Activated CD8-positive, alpha-beta memory T cell treated with anti-CD3 and anti-CD28 coated beads for 4 hours (primary cell): ENCODE data around the gene C7orf25.

ENCODE experiments used
- DNase-seq, 2 donors: peaks; one replicate each; pipeline ENCODE4 v3.0.0-alpha.2; 2020; ENCODE audit warnings: low read depth in 2 of 2

C7orf25 gene

DNA sequence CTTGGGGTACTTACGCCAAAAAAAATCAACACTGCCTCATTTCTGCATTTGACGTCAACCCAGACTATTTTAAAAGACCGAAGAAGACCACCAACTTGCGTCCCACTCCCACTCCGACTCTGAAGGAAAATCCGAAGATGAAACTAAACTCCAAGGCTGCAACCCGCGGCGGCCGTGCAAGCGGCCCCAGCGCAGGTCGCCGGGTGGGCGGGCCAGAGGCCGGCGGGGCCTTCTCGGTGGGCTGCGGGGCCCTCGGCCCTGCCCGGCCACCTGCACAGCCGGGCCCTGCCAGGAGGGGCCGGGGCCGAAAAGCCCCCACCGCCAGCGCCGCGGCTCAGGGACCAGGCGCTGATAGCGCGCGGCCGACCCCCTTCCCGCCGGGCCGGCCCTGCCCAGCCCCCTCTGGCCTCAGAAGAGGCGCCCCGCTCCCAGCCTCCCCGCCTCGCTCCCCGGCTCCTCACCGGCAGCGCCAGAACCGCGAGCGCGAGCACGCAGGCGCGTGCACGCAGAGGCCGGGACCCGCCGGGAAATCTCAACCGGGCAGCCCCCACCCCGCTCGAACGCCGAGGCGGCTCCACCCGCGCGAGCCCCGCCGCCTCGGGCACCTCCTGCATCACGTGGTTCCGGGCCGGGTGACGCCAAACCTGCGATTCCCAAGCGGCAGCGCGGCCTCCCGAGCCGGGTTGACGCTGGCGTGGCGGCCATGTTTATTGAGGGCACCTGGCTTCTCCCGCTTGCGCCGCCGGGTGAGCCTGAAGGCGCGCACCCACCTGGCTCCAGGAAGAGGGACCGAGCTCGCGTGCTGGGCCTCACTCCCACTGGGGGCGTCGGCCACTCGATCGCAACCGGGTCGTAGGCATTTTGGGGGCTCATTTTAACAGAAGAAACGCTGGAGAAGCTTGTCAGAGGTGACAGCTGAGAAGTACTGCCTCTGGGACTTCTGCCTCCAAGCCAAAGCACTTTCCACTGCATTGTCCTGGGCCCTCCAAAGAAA is at the start of gene C7orf25:
C7orf25 (minus strand) TSS at position 617 of the 994 bp plus-strand sequence. CDS start 1,170 bp downstream, outside the sequence.
- DNase-seq = peak; percentile 90 to 91

DNA sequence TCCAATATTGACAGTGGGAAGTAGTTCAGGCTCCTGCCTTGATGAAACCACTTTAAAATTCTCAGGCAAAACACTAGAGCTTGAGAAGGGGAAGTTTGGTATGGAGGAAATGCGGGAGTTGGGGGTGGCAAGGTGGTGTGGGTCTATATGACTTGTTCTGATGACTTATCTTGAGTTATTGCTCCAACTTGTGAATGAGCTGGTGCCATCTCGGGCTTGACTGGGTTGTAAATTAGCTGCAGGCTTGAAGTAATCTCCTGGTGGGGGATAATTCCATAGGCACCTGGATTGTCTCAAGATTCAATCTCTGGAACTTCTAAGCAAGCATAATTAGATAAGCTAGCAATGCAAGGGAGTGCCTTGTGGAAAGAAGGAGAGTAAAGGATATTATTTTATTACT is 49.3 kb upstream of the C7orf25 start:
- DNase-seq = no peak

DNA sequence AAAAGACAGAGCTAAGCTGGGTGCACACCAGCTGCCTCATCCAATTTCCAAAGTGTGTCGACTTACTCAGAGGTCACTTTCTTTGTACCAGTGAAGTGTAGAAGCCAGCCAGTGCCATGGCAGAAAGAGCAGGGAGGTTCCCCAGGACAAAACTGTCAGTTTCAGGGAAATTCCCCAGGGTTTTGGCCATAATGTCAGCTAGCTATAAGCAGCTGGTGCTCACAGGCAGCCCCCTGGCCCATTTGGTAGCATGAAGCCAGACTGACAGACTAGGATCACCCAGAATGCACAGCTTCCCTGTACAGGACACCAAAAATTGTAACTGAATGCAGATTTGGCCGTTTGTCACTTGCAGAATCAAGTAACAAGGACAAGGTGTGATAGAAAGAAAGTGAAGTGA is 48.9 kb upstream of the C7orf25 start:
- no peak for DNase-seq

DNA sequence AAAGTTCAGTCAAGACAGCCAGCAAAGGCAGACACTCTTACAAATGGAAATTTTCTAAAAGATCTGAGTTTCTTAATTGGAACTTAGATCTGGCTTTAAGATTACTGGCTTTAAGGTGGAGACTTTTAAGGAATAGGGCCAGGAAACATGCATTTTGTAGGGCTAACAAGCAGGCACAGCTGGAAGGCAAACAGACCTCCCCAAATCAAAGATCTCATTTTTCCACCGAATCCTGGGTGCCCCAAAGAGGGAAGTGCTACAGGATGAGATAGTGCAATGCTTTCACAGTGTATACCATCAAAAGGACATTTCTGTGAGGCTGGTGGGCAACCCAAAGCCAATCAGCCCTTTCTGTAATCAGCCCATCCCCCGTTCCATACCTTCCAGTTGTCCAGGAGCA is 47.7 kb upstream of the C7orf25 start:
- no peak for DNase-seq

DNA sequence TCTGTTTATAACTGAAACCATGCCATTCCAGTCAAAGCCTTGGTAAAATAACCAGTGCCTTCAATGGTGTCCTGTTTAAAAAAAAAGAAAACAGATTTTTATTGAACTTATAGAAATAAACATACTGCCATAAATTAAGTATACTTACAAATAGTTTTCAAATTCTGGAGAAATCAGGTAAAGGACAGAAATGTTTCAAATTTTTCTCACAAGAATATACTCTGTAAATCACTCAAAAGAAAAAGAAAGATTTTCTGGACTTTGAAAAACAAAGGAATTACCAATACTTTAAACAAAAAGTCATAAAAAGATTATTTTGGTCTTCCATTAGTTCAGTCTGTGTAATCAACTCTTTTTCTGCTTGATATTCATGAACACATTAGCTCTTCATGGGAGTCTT is 44.2 kb upstream of the C7orf25 start:
- DNase-seq = no peak

DNA sequence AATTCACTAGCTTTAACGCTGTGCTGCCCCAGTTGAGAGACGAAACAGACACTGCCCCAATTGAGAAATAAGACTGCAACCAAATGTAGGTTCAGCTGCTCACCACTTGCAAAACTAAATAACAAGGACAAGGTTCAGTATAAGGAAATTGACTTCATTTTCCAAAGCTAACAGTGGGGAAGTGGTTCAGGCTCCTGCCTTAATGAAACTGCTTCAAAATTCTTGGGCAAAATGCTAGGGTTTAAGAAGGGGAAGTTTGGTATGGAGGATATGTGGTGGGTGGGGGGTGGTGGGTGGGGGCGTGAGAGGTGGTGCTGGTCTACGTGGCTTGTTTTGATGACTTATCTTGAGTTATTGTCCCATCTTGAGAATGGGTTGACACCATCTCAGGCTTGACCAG is 42.1 kb upstream of the C7orf25 start:
- DNase-seq = no peak

DNA sequence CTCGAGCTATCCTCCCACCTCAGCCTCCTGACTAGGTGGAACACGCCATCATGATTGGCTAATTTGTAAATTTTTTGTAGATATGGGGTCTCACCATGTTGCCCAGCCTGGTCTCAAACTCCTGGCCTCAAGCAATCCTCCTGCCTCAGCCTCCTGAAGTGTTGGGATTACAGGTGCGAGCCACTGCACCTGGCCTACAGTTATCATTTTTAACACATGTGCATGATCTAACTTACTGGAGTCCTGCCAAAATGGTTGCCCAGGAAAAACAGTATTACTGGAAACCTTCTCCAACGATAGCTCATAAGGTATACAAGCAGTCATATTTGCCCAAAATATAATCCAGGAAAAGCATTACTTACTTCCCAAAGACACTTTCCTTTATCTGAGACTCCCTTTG is 40.5 kb upstream of the C7orf25 start:
- no peak for DNase-seq

DNA sequence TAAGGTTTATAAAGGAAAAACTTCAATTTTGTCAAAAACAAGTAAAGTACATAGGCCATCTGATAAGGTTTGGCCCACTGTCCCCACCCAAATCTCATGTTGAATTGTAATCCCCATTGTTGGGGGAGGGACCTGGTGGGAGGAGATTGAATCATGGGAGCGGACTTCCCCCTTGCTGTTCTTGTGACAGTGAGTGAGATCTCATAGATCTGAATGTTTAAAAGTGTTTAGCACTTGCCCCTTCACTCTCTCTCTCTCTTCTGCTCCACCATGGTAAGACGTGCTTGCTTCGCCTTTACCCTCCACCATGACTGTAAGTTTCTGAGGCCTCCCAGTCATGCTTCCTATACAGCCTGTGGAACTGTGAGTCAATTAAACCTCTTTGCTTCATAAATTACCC is 38.5 kb upstream of the C7orf25 start:
- no peak for DNase-seq

DNA sequence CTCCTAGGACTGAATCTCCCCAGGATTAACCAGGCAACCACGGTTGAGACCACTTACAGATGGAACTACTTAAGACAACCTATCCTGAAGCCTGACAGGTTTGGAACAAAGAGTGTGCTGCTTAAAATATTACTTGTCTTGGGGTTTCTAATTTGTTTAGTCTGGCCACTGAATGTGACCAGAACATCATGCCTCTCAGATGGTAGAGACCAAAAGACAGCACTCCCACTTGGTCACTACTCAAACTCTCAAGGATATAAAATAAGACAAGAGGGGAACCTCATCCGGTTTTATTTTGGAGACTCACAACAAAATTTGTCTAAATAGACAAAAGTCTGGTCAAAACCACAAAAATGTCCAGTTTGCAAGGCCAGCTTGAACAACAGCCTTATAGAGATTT is 35.7 kb upstream of the C7orf25 start:
- no peak for DNase-seq

DNA sequence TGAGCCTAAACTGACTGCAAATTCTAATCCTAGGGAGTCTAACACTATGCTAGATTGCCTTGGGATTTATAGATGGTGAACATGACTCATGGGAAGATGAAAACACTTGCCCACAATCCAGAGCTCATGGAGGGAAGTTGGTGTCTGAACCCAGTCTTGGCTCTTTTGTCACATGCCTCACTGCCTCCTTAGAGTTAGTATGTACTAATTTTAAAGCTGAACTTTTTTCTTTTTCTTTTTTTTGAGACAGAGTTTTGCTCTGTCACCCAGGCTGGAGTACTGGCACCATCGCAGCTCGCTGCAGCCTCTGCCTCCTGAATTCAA is 34.7 kb upstream of the C7orf25 start:
- DNase-seq = no peak

DNA sequence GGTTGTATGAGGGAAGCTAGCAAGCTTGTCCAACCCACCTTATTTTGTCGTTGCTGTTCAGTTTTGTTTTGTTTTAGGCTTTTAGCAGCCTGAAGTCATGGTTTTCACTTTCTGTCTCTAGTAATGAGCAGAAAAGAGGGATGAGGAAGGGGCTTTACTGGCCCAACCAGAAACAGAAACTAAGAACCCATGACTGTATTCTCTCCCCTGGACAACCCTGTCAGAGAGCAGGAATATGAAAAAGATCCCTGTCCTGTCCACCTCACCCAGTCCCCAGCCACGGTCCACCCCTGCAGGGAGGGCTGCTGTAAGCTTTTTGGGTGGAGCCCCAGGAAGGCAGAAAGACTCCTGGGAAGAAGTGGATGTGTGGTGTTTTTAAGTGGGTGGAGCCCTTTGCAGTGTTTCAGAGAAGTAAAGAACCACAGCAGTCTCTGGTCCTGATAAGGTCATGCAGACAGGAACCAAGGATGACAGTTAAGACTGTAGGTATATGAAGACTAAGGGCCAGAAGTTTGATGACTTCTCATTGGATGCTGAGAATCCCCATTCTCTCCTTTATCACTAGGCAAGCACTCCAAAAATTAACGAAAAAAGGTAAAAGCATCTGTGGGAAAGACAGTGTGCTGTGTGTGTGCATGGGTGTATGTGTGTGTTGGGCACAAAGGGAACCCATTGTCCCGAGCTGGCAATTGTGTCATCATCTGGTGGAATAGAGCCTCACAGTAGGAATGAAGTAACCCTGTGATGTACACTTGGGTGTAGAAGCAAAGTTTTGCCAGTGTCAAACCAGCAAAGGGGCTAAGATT is 34.2 kb upstream of the C7orf25 start:
- DNase-seq = no peak

DNA sequence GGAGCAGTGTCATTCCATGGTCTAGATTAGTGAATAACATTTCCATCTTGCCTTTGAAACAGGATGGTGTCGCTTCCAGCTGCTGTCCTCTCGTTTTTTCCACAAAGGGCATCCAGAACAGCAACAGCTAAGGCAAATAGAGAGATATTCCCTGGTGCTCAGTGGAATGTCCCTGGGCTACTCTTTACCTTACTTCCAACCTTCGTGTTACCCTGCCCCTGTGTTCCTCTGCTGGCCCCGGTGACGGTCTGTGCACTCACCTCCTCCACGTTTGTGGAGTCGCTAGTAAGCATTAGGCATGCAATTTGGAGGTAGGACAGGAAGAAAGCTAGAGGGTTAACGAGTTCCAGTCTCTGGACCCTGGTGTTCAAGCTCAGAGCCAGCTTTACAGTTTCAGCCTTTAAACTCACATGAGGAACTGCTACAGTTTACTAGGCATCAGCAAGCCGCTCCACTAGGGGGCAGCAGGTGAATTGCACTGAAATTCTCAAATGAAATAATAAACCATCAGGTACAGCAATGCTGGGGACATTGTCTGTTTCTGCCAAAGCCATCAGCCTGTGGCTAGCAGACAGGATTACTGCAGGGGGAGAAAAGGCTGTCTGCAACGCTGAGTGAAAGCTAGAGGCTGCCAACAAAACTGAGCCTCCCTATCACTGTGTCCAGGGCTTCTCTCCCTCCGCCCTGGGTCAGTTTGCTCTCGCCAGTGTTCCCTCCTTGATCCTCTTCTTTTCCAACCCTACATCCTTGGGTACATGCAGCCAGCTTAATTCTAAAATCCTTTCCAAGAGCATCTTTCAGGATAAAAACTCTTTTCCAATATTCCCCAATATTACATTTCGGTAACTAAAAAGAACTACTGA is 29.3 kb upstream of the C7orf25 start:
- DNase-seq = peak; percentile 43

DNA sequence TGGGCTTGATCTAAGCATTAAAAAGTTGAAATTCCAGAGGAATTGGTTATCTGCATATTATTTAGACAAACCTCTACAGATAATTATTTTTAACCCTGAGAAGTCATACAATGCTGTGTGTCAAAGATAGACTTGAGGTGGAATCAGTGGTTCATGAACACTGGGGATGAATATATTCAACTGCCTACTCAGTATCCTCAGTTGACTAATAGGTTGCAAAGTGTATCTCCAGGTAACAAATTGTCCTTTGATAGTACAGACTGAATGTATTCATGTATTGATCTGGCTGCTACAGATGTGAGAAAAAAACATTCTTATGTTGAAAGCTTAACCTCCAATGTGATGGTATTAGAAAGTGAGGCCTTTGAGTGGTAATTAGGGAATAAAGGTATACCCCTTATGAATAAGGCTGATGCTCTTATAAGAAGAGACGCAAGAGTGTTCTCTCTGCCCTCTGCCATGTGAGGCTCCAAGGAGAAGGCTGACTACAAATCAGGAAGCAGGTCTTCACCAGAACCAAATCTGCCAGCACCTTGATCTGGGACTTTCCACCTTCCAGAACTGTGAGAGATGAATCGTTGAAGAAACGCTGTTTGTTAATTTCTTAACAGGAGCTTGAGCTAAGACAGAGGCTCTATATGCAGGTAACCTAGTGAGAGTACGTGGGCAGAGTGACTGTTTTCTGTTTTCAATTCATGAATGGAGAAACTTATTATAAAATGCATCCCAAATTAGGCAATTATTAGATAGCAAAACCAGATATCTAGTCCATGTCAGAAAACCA is 27.8 kb upstream of the C7orf25 start:
- no peak for DNase-seq

DNA sequence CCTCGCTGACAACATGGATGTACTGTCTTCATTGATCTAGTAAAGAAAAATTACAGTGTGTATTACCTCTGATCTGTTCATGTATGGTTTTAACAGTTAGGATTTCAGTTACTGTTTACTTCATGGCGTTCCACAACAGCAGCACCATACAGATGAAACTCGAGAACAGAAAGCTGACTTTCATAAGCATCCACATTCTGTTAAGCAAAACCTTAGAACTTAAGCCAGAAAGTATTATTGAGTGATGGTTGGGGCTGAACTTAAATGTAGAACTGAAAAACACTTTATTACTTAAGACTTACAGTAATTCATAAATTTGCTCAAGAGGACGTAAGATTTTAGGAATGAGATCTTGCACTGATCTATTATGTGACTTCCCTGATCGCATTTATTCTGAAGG is 24.0 kb upstream of the C7orf25 start:
- DNase-seq = no peak

DNA sequence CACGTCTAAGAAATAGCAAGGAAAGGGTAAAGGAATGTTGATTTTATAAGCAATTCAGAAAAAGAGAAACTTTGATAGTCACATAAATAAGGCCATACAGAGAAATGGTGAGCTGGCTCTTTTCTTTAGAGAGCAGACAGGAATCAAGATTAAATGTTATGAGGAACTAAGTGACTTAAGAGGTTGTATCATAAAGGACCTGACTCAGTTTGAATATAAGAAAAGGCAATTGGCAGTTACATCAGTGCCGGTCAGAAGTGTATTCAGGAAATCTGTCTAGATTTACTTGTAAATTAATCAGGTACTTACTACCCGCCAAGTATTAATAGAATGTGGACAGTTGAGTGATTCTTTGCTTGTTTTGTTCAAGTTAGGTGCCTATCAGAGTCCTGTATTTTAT is 22.4 kb upstream of the C7orf25 start:
- DNase-seq = no peak

DNA sequence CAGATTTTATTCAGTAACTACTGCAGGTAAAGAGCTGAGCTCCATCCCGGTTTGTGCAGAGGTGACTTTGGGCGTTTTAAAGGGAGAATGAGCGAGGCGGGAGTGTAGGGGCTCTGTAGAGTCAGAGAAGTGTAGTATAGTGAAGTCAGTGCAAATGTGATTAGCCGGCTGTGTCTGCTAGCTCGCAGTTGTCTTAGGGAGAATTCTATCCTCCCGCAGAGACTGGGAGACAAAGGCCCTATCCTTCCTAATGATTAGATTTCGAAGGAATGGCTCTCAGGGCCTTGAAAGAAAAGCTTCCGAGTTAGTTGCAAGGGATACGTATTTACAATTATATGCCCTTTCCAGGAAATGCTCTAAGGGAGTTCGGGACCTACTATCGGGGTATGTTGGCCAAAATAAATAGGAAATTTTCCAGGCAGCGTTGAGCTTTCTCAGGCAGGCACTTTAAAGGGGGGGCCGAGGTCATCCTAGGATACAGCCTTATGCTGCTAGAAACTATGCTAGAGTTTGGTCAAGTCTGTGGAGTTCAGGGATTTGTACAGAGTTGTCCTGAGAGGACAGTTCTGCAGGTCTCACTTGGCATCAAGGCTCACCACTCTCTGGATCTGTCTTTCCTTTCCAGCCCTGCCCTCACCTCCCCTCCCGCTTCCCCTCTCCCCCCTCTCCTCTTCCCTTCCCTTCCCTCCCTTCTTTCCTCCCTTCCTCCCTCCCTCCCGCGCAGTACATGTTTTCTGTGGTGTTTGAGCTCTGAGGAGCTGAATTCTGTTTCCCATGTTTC is 21.1 kb upstream of the C7orf25 start:
- no peak for DNase-seq

DNA sequence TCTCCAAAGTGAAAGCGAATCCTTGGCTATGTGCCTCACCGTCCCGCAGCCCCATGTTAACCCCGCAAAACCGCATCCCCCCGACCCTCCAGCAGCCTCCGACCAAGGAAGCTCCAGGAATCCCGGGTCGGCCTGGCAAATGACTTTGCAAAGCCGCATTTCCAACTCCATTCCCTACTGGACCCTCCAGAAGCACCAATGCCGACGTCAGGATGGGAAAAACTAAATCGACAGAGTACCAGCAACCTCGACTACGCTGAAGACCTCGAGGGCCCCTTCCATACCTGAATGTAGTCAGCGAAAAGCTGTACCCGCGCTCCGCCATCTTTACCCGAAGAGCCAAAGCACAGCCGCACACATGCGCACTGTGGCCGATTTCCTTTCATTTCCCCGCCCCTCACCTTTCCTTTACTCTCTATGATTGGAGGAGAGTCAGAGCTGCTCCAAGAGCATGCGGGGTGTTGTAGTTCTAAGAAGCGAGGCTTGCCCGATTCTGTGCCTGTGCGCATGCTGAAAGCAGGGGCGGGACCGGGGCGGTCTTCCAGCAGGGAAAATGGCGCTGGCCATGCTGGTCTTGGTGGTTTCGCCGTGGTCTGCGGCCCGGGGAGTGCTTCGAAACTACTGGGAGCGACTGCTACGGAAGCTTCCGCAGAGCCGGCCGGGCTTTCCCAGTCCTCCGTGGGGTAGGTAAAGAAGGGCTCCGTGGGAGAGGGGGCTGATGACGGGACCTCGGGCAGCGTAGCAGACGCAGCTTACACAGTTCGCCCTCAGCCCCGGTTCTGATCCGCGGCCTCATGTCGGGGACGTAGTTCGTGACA is 20.2 kb upstream of the C7orf25 start, which contains the start of the genes MRPL32 and PSMA2:
MRPL32 (plus strand) TSS at position 543 of the 818 bp plus-strand sequence; CDS start at position 554, 11 bp downstream.
PSMA2 (minus strand) TSS at position 341 of the 818 bp plus-strand sequence; CDS start at position 325, 16 bp downstream.
- DNase-seq = peak; percentile 90 to 94

DNA sequence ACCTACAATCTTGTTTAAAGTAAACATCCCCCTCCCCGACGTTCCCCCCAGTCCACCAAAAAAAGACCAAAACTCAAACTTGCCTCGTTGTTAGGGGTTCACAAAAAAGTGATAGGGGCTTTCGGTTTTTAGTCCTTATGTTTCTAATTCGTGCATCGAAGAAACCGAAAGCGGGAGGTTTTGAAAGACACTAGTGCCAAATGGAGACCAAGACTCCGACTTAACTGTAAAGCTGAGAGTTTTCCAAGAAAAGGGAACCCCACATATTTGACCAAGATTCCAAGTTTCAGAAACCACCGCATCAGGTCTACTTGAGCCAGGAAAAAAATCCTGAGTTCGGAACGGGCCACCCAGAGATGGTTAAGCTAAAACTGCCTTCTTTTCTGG is 19.6 kb upstream of the C7orf25 start:
- DNase-seq = no peak

DNA sequence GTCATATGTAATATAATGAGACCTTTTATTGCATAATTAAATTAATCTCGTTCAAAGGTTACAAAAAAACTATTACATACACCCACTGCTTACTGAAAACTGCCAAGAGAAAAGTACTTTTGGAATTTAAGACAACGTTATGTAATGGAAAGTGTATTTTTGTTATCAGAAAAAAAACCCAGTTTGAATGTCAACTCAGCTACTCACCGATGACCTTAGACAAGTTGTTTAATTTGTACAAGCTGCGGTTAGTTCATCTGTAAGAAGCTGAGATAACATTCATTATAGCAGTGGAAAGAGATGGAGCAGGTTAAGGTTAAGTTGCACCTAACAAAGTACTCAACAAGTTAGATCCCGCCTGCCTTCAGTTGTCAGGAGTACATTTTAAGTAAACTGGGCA is 19.0 kb upstream of the C7orf25 start:
- no peak for DNase-seq
